Measurements from ENCODE around the gene VMP1. TPM values are rescaled to one million over a fixed set of nuclear protein-coding genes. Genes with fewer than 3 reads are reported as not detected.

VMP1 gene
- total RNA-seq, 1 experiment from 2014 or later: 72.8 TPM

GRCh38 chr17:59785091-59785799, 77.8 kb downstream of the VMP1 start:
- no peak for ATAC-seq
- POLR2A ChIA-PET: interaction anchor here (0.7 to 3.7 kb wide), 4 partner anchors 53 to 179 kb away, joined by 3 to 23 read pairs (median 3); partner anchors contain the start of gene RNFT1

DNA sequence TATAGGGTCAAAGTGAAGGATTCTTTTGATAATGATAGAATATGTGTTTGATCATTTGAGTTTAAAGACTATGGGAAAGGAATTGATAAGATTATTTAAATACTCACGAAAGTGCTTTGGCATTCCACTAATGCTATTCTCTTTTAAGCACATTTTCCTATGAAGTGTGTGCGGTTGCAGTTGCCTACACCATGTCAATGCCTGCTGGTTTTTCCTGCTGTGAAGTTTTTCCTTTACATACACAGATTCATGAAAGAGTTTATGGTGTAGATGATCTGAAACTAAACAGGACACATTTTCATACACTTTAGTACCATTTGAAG, 78.7 kb downstream of the VMP1 start:
- POLR2A ChIA-PET: interaction anchor here (0.6 to 3.7 kb wide), 5 partner anchors 35 to 55 kb away, joined by 3 to 23 read pairs (median 3); no protein-coding TSS in a partner anchor
- no peaks in the 10 kb centered on the region for H3K9me3 Mint-ChIP-seq
- peaks cover 39% of the 10 kb centered on the region for H3K4me1 Mint-ChIP-seq
- TF ChIP-seq HMGXB4 (CRISPR knock-in tag; IDR thresholded peaks at IDR 0.05) (no peak), MXD4 (CRISPR knock-in tag; IDR thresholded peaks at IDR 0.05; ENCODE audit: borderline replicate concordance) (no peak), RELA (CRISPR knock-in tag; IDR thresholded peaks at IDR 0.05; ENCODE audit: borderline replicate concordance) (no peak), TP53 (CRISPR knock-in tag; IDR thresholded peaks at IDR 0.05) (no peak), CREB1 (CRISPR knock-in tag; IDR thresholded peaks at IDR 0.05) (no peak), NFE2L1 (CRISPR knock-in tag; IDR thresholded peaks at IDR 0.05) (no peak), ZNF121 (CRISPR knock-in tag; IDR thresholded peaks at IDR 0.05) (no peak), SOX15 (CRISPR knock-in tag; IDR thresholded peaks at IDR 0.05) (no peak), ESRRA (CRISPR knock-in tag; IDR thresholded peaks at IDR 0.05; ENCODE audit: borderline replicate concordance) (no peak), SMAD3 (CRISPR knock-in tag; IDR thresholded peaks at IDR 0.05; ENCODE audit: borderline replicate concordance) (no peak), USF2 (CRISPR knock-in tag; IDR thresholded peaks at IDR 0.05) (no peak)
- TF ChIP-seq, protein P1, sequence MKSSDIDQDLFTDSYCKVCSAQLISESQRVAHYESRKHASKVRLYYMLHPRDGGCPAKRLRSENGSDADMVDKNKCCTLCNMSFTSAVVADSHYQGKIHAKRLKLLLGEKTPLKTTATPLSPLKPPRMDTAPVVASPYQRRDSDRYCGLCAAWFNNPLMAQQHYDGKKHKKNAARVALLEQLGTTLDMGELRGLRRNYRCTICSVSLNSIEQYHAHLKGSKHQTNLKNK (CRISPR knock-in tag; IDR thresholded peaks at IDR 0.05): no peak
- TF ChIP-seq, protein P2, sequence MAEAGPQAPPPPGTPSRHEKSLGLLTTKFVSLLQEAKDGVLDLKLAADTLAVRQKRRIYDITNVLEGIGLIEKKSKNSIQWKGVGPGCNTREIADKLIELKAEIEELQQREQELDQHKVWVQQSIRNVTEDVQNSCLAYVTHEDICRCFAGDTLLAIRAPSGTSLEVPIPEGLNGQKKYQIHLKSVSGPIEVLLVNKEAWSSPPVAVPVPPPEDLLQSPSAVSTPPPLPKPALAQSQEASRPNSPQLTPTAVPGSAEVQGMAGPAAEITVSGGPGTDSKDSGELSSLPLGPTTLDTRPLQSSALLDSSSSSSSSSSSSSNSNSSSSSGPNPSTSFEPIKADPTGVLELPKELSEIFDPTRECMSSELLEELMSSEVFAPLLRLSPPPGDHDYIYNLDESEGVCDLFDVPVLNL (CRISPR knock-in tag; IDR thresholded peaks at IDR 0.05; ENCODE audit: borderline replicate concordance, low read depth): no peak
- peak overlapping the region; percentile 91 for H3K27ac Mint-ChIP-seq
- H3K27me3 Mint-ChIP-seq (ENCODE audit: low read depth): no peaks in the 10 kb centered on the region
- no peak for ATAC-seq
- H3K36me3 Mint-ChIP-seq: no peaks in the 10 kb centered on the region
- CTCF ChIA-PET: interaction anchor here (1.4 kb wide), 1 partner anchor 128 kb away, joined by 4 read pairs; no protein-coding TSS in a partner anchor
- DNase-seq (ENCODE audit: low spot score): no peak
- H3K4me3 Mint-ChIP-seq: no peak overlapping the region

More at GRCh38 chr17:59785091-59785799, 77.8 kb downstream of the VMP1 start:
- no peak overlapping the region for H3K27ac Mint-ChIP-seq
- no peak for TF ChIP-seq NR3C1 (CRISPR knock-in tag; conservative IDR thresholded peaks at IDR 0.05; ENCODE audit: low read depth)
- 0 out of 2 replicates have a peak, but pooled peaks have one; percentile 20 for TF ChIP-seq GABPB1 (CRISPR knock-in tag; IDR thresholded peaks at IDR 0.05)
- peaks cover 39% of the 10 kb centered on the region for H3K4me1 Mint-ChIP-seq
- no peaks in the 10 kb centered on the region for H3K9me3 Mint-ChIP-seq
- no peaks in the 10 kb centered on the region for H3K27me3 Mint-ChIP-seq (ENCODE audit: low read depth)
- no peak overlapping the region for H3K4me3 Mint-ChIP-seq
- CTCF ChIA-PET: no interaction called here
- no peaks in the 10 kb centered on the region for H3K36me3 Mint-ChIP-seq
- no peak for DNase-seq (ENCODE audit: low spot score)

DNA sequence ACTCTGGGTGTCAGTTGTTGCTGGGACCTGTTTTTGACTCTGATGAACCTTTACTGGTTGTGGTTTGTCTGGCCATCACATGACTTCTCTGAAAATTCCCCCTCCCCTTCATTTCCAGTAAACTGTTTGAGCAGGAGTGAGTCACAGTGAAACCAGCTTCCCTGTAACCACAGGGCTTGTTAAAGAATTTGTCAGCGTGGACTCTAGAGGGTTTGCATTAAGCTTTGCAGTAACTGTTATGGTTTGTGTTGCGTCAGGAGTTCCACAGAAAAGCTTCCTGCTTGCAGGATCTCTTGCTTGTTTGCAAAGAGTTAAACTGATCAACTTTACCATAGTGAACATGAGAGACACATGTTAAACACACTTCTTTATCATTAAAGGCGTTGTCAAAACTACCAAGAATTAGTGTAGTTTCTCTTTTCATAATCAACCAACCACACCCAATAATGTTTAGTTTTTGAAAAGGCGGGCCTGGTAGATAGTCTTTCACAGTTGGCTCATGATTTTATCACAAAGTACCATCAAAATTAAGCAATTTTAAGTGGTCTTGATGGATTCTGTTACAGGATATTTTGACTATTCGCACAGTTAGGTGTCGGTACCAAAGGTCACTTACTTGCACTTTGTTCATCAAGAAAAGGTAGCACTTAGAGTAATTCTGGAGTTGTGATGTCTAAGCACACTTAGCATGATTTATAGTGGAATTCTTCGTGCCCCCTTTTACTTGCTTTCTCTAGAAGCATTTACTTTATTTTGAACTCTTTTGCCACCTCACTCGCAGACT, 79.3 kb downstream of the VMP1 start:
- Mint-ChIP-seq H3K27ac (peak overlapping the region; percentile 91), H3K4me3 (no peak overlapping the region), H3K4me1 (peaks cover 39% of the 10 kb centered on the region), H3K27me3 (ENCODE audit: low read depth) (no peaks in the 10 kb centered on the region), H3K9me3 (no peaks in the 10 kb centered on the region), H3K36me3 (no peaks in the 10 kb centered on the region)
- ChIA-PET CTCF (interaction anchor here (1.4 kb wide), 1 partner anchor 127 kb away, joined by 4 read pairs; no protein-coding TSS in a partner anchor), POLR2A (interaction anchor here (0.6 to 3.7 kb wide), 4 partner anchors 35 to 54 kb away, joined by 3 to 23 read pairs (median 4); no protein-coding TSS in a partner anchor)
- no peak for DNase-seq (ENCODE audit: low spot score)
- peak; percentile 83 for ATAC-seq
- no peak for TF ChIP-seq SP1 (CRISPR knock-in tag; conservative IDR thresholded peaks at IDR 0.05)
- TF ChIP-seq, protein P3, sequence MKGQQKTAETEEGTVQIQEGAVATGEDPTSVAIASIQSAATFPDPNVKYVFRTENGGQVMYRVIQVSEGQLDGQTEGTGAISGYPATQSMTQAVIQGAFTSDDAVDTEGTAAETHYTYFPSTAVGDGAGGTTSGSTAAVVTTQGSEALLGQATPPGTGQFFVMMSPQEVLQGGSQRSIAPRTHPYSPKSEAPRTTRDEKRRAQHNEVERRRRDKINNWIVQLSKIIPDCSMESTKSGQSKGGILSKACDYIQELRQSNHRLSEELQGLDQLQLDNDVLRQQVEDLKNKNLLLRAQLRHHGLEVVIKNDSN (CRISPR knock-in tag; IDR thresholded peaks at IDR 0.05): peak; percentile 46; the same call in 1 of the 2 replicates
- TF ChIP-seq ZNF263 (CRISPR knock-in tag; IDR thresholded peaks at IDR 0.05; ENCODE audit: low read depth): no peak
- TF ChIP-seq, protein P4, sequence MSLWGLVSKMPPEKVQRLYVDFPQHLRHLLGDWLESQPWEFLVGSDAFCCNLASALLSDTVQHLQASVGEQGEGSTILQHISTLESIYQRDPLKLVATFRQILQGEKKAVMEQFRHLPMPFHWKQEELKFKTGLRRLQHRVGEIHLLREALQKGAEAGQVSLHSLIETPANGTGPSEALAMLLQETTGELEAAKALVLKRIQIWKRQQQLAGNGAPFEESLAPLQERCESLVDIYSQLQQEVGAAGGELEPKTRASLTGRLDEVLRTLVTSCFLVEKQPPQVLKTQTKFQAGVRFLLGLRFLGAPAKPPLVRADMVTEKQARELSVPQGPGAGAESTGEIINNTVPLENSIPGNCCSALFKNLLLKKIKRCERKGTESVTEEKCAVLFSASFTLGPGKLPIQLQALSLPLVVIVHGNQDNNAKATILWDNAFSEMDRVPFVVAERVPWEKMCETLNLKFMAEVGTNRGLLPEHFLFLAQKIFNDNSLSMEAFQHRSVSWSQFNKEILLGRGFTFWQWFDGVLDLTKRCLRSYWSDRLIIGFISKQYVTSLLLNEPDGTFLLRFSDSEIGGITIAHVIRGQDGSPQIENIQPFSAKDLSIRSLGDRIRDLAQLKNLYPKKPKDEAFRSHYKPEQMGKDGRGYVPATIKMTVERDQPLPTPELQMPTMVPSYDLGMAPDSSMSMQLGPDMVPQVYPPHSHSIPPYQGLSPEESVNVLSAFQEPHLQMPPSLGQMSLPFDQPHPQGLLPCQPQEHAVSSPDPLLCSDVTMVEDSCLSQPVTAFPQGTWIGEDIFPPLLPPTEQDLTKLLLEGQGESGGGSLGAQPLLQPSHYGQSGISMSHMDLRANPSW (CRISPR knock-in tag; conservative IDR thresholded peaks at IDR 0.05; ENCODE audit: low read depth): no peak
- no peak for TF ChIP-seq ETV6 (CRISPR knock-in tag; IDR thresholded peaks at IDR 0.05)
- no peak for TF ChIP-seq RELA (CRISPR knock-in tag; IDR thresholded peaks at IDR 0.05; ENCODE audit: borderline replicate concordance)

Measured in WTC11 (cell line).